ENCODE data around the gene LRRC32. TPM values are rescaled to one million over a fixed set of nuclear protein-coding genes. Genes with fewer than 3 reads are reported as not detected.

The LRRC32 gene
- total and polyA plus RNA-seq, 10 of the 15 experiments (the other 5 are each of a cell fraction or from before 2014, with no cell fraction given) = 0.56 to 20.8 (median 7.4) TPM

- no peaks in the 10 kb centered on the region; the same call in 1 of the 2 replicates for H4K20me1 ChIP-seq (ENCODE audit: control insufficient read depth, insufficient read depth)
- H3K4me3 ChIP-seq = no peak overlapping the region
- H3K4me1 ChIP-seq (ENCODE audit: control insufficient read depth, insufficient read depth, low read length) = peaks cover 25% of the 10 kb centered on the region
- WGBS (ENCODE audit: insufficient coverage, insufficient replicate concordance, low lambda C conversion rate, missing lambda C conversion rate) = 47% methylated on average over 6 of the region's 6 CpGs
- BruUV-seq (replicated peaks) = no TSS peak
- CTCF ChIA-PET = interaction anchor here (1.7 kb wide), 1 partner anchor 49 kb away, joined by 3 read pairs; no protein-coding TSS in a partner anchor
- ATAC-seq (no peak), FAIRE-seq (no peak), DNase-seq (ENCODE audit: low read depth, low spot score) (no peak)
- H3K27me3 ChIP-seq (replicated peaks in 1 of 2; ENCODE audit: control insufficient read depth in 2 of 2, insufficient read depth in 2 of 2, low read length in 1 of 2) = peaks cover 0 to 13% of the 10 kb centered on the region in 2 experiments; a peak in 1 of 4 replicates
- H3K79me2 ChIP-seq (ENCODE audit: control insufficient read depth, insufficient read depth, low read length) = no peaks in the 10 kb centered on the region
- H3K27ac ChIP-seq (ENCODE audit: control insufficient read depth, insufficient read depth) = no peak overlapping the region
- peaks cover 15% of the 10 kb centered on the region; the same call in 2 of the 3 replicates for H3K9me3 ChIP-seq (replicated peaks; ENCODE audit: control insufficient read depth, insufficient read depth, low read length)
- intact Hi-C loops (cut with micrococcal nuclease; ENCODE audit: unreplicated experiment) = no loop called here
- POLR2A ChIA-PET = no interaction called here
- H3K4me2 ChIP-seq (ENCODE audit: control insufficient read depth, insufficient read depth) = no peak overlapping the region
- RAD21 ChIA-PET (ENCODE audit: unreplicated experiment) = no interaction called here
- in situ Hi-C loops (cut with MboI) = no loop called here
- H3K9ac ChIP-seq (ENCODE audit: control insufficient read depth, insufficient read depth, low read length) = no peak overlapping the region
- H2AFZ ChIP-seq (ENCODE audit: control insufficient read depth, low read depth, low read length) = no peak overlapping the region
- SMC1A ChIA-PET (ENCODE audit: uncharacterized antibody, unreplicated experiment) = interaction anchor here (1.0 to 1.4 kb wide), 2 partner anchors 49 to 56 kb away, joined by 3 to 4 read pairs; no protein-coding TSS in a partner anchor
- no peaks in the 10 kb centered on the region for H3K36me3 ChIP-seq (ENCODE audit: control insufficient read depth in 2 of 2, insufficient read depth in 2 of 2, low read length in 1 of 2)
- TF ChIP-seq E4F1 (IDR thresholded peaks at IDR 0.05; ENCODE audit: borderline replicate concordance, partially characterized antibody) (no peak), ZNF687 (IDR thresholded peaks at IDR 0.05) (no peak), NRF1 (conservative IDR thresholded peaks at IDR 0.05; ENCODE audit: low read depth, low read length) (no peak), NFIC (IDR thresholded peaks at IDR 0.05; ENCODE audit: low read depth, low read length) (no peak), E2F4 (IDR thresholded peaks at IDR 0.05; ENCODE audit: low read depth, low read length) (no peak), EGR1 (IDR thresholded peaks at IDR 0.05; ENCODE audit: borderline replicate concordance in 1 of 2, low read depth in 2 of 2, low read length in 2 of 2) (no peak), PRDM15 (CRISPR knock-in tag; IDR thresholded peaks at IDR 0.05) (no peak), EED (IDR thresholded peaks at IDR 0.05; ENCODE audit: low read depth) (no peak)
Observed at GRCh38 chr11:76623884-76624419, 46.6 kb downstream of the LRRC32 start.
